IPS-18c (cell line): ENCODE measurements around the gene SLC24A3.

Experiments
- H3K4me3 ChIP-seq: 2 replicates; pipeline ENCODE4 v1.7.0; 2013; ENCODE audit warnings: low read depth, mild to moderate bottlenecking, low read length, moderate library complexity; ENCODE audit not compliant: insufficient read depth
- H3K9me3 ChIP-seq: one replicate; pipeline ENCODE4 v1.6.1; 2013; ENCODE audit warnings: mild to moderate bottlenecking, low read length, moderate library complexity; ENCODE audit not compliant: control insufficient read depth, insufficient read depth

The SLC24A3 gene

DNA sequence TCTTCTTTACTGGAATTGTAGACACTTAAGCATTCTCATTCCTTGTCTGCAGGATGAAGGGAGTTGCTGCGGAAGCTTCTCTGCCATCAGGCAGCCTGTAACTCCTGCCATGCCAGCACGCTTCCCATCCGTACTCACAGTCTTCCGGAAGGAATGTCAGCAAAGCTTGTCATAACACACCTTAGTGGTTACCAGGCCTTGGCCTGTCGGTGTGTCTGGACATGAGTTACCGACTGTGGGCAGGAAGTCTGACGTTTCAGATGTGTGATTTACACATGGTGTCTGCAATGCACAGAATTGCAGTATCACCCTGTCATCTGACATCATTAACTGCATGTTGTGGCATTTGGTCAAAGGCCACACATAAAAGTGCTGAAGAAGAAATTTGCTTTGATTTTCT, 102.2 kb downstream of the SLC24A3 start:
- H3K9me3 ChIP-seq = peaks cover 3% of the 10 kb centered on the region
- H3K4me3 ChIP-seq = no peak overlapping the region

DNA sequence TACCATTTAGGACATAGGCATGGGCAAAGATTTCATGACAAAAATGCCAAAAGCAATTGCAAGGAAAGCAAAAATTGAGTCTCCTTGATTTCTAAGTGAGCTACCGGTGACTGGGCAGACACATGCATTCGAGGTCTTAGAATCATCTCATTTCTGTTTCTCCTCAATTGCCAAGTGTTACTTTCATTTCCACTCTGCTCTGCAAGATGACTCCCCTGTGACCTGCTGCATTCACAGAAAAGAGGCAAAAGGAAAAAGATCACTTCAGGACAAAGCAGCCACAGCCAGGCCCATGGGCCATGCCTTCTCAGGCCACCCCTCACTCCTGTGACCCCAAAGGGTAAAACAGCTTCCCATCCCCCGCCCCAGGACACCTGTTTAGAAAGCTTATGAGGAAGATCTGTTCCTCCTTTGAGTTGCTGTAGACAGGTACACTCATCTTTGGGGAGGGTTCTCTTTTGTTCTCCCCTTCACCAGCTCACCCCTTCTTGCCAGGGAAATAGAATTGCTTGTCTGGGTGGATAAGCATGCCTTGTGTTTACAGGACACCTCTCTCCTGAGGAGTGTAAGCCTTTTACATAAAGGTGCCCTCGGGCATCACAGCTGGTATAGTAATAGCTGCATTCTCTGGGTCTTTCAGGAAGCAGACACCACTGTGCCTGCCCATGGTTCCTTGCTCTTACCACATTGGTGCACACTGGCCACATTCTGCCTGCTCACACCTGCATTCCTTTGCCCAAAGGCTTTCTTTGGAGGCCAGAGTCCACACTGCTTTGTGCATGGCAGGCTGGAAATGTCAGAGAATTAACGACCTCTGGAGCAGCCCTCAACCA, 105.0 kb downstream of the SLC24A3 start:
- Histone ChIP-seq H3K4me3 (no peak overlapping the region), H3K9me3 (no peaks in the 10 kb centered on the region)

GRCh38 chr20:19318610-19319009, 106.2 kb downstream of the SLC24A3 start:
- H3K4me3 ChIP-seq = no peak overlapping the region
- H3K9me3 ChIP-seq = no peaks in the 10 kb centered on the region

DNA sequence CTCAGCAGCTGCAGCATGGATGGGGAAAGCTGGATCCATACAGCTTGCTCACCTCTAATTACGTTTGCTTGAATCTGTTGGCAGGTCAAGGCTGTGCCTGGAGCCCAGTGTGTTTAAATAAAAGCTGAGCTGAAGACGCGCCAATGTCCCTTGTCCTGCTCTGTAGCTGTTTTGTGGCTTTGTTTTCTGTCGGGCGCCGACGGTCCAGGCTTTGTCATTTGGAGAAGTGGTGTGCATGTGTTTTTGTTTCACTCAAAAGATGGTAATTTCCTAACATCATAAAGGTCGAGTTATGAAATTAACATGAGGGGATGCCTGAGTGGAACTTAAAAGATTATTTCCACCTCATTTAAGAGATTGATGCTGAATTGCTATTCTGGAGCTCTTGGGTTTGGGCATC, 107.6 kb downstream of the SLC24A3 start:
- Histone ChIP-seq H3K9me3 (no peaks in the 10 kb centered on the region), H3K4me3 (no peak overlapping the region)

GRCh38 chr20:19321176-19321575, 108.7 kb downstream of the SLC24A3 start:
- Histone ChIP-seq H3K4me3 (no peak overlapping the region), H3K9me3 (no peaks in the 10 kb centered on the region)

GRCh38 chr20:19322061-19322985, 109.9 kb downstream of the SLC24A3 start:
- Histone ChIP-seq H3K4me3 (no peak overlapping the region), H3K9me3 (no peaks in the 10 kb centered on the region)

DNA sequence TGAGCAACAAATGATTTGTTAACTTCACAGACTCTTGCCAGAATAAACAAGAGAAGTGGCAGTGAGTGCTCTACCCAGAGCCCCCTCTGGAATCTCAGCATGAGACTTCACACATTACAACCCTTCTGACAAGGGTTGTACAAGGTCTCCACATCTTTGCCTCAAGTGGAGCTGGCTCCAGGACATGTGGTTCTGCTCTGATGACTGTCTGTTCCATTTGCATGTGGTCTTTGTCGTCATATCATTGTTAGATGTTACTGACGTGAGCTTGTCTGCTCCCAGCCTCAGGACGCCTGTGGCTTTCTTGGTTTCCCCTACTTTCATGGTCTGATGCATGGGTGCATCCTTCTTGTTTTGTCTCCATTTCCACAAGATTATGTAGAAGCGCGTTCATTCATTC, 115.0 kb downstream of the SLC24A3 start:
- no peaks in the 10 kb centered on the region for H3K9me3 ChIP-seq
- H3K4me3 ChIP-seq = no peak overlapping the region

- Histone ChIP-seq H3K9me3 (no peaks in the 10 kb centered on the region), H3K4me3 (no peak overlapping the region)
These were observed 116.2 kb downstream of the SLC24A3 start for GRCh38 chr20:19328676-19329075.

GRCh38 chr20:19330038-19330437, 117.6 kb downstream of the SLC24A3 start:
- Histone ChIP-seq H3K9me3 (no peaks in the 10 kb centered on the region), H3K4me3 (no peak overlapping the region)

GRCh38 chr20:19330731-19331130, 118.3 kb downstream of the SLC24A3 start:
- Histone ChIP-seq H3K9me3 (no peaks in the 10 kb centered on the region), H3K4me3 (no peak overlapping the region)

DNA sequence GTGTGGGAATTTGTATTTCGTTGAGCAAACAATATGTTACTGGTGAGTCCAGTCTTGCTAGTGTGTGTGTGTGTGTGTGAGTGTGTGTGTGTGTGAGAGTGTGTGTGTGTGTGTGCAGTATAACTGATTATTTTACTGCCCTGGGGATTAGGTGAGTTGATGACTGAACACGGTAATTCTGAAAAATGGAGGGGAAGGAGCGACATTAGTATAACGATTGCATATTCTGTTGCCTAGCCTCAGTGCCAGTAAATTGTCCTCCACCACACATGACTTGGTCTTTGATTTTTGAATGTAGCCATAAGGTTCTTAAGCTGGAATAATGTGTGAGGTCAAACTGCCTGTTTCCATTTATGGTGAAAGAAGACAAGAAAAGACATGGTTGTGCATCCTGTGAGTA, 121.1 kb downstream of the SLC24A3 start:
- no peaks in the 10 kb centered on the region for H3K9me3 ChIP-seq
- H3K4me3 ChIP-seq = no peak overlapping the region

GRCh38 chr20:19335341-19335740, 122.9 kb downstream of the SLC24A3 start:
- no peak overlapping the region for H3K4me3 ChIP-seq
- no peaks in the 10 kb centered on the region for H3K9me3 ChIP-seq

GRCh38 chr20:19335916-19336315, 123.5 kb downstream of the SLC24A3 start:
- Histone ChIP-seq H3K9me3 (no peaks in the 10 kb centered on the region), H3K4me3 (no peak overlapping the region)

DNA sequence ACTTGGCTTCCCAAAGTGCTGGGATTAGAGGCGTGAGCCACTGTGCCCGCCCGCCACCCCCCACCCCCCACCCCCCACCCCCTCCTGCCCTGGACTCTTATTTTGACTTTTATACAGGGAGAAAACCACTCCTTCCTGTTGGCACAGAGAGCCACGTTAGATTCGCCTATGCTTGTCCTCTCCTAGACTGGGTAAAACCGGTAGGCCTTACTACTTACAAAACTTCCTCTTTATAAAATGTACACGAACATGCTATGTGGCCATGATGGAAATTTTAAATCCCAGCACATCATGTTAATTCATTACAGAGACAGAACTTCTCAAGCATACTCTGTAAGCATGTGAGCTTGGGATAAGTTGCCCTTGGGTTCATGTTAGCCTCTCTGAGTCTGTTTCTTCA, 124.2 kb downstream of the SLC24A3 start:
- H3K4me3 ChIP-seq = no peak overlapping the region

GRCh38 chr20:19338380-19338779, 125.9 kb downstream of the SLC24A3 start:
- H3K4me3 ChIP-seq = no peak overlapping the region
- H3K9me3 ChIP-seq = no peaks in the 10 kb centered on the region

More for the DNA sequence above, 124.2 kb downstream of the SLC24A3 start:
- no peaks in the 10 kb centered on the region for H3K9me3 ChIP-seq

- Histone ChIP-seq H3K4me3 (no peak overlapping the region), H3K9me3 (no peaks in the 10 kb centered on the region)
These were observed 126.5 kb downstream of the SLC24A3 start for GRCh38 chr20:19338960-19339359.

DNA sequence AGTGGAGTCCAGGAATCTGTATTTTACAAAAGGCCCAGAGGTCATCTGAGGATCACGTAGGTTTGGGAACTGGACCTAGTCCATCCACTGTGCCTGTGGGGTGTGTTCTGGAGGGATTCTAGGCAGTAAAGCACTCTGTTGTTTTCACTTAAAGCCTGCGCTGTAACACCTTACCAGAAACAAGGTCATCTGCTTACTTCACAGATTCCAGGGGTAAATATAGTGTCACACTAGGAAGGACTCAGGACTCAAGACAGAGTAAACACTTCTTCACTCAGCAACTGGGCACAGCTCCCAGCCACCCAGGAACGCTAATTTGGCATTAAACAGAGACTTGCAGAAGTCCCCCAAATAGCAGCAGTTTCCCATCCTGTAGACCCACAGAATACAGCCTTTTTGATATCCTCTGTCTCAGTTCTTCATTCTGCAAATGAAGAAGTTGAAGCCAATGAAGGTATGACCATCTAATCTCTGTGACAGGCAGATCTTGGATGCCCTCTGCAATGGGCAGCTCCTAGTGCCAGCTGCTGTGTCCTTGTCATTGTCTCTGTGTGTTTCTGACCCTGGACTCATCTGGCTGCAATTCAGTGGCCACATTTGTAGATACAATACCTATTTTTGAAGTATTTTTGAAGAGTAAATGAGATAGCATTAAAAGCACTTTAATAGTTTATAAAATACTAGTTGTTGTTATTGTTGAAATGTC, 129.1 kb downstream of the SLC24A3 start:
- Histone ChIP-seq H3K4me3 (no peak overlapping the region), H3K9me3 (no peaks in the 10 kb centered on the region)
